GM13977 (cell line): ENCODE data around the gene MYT1.

Experiments
- DNase-seq: peaks from one replicate; pipeline ENCODE4 v3.0.0; 2012; ENCODE audit warnings: low spot score
- in situ Hi-C: fragments of 300-500 bp; cut with MboI; formaldehyde crosslinking; loops from one replicate; pipeline ENCODE4 v1.12.0; 2022; ENCODE audit warnings: low sequenced_read_pairs, low pct_unique_long_range_greater_than_20kb, mixed read lengths, inconsistent platforms; ENCODE audit not compliant: unreplicated experiment
- TF ChIP-seq, protein P1 (sequence below): IDR thresholded peaks from 2 replicates; pipeline ENCODE4 v1.5.1; 2012; ENCODE audit warnings: mild to moderate bottlenecking, control low read depth; ENCODE audit not compliant: insufficient read depth; ENCODE audit errors: extremely low read depth, missing control alignments

MYT1 gene

DNA sequence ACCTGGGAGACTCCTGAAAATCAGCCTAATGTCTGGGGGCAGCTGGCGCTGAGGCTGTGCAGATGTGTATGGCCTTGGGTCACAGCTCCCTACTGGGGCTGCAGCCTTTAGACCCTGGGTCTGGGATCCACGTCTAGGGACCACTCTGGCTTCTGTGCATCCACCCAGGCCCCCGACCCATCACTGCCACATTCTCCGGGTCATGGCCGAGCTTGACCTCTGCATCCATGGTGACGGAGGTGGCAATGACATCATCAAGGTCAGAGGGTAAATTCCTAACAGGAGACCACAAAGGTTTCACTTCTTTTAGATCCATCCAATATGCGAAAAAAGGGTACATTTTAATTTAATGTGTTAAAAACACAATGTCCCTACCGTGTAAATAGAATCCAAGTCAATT is 76.8 kb downstream of the MYT1 start:
- DNase-seq: no peak
- TF ChIP-seq, protein P1, sequence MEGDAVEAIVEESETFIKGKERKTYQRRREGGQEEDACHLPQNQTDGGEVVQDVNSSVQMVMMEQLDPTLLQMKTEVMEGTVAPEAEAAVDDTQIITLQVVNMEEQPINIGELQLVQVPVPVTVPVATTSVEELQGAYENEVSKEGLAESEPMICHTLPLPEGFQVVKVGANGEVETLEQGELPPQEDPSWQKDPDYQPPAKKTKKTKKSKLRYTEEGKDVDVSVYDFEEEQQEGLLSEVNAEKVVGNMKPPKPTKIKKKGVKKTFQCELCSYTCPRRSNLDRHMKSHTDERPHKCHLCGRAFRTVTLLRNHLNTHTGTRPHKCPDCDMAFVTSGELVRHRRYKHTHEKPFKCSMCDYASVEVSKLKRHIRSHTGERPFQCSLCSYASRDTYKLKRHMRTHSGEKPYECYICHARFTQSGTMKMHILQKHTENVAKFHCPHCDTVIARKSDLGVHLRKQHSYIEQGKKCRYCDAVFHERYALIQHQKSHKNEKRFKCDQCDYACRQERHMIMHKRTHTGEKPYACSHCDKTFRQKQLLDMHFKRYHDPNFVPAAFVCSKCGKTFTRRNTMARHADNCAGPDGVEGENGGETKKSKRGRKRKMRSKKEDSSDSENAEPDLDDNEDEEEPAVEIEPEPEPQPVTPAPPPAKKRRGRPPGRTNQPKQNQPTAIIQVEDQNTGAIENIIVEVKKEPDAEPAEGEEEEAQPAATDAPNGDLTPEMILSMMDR: no peak
- in situ Hi-C loops: no loop called here

DNA sequence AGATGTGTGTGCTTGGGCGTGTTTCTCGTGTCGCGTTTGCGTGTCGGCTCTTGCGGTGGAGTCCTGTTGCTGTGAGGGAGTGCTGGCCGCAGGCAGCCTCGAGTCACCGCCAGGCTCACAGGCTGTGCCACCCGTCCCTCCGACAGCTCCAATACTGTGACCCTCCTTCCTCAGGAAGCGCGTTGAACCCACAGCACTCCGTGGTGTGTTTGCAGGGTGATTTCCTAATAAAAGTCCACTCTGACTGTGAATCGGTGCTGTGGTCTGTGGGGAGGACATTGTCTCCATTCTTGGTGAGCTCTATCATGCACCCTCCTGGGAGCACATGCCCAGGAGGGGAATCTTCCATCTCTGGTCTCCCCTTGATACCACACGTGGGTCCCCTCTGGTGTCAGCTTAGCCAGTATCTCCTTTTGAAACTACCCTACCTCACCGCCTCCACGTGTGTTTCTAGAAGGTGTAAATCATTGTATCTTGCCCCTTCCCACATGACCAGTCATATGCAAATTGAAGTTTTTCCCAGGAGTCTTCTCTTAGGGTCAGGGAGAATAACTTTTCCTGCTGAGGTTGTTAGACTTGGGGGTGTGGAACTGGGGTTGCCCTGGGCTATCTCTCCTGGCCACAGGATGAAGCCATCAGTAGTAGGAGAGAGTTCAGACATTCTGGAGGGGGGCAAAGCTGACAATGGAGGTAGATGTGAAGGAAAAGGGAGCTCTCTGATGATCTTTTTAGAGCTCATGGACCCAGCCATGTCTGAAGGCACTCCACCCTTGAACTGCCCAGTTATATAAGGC is 77.9 kb downstream of the MYT1 start:
- TF ChIP-seq, protein P1: no peak
- in situ Hi-C loops: no loop called here
- DNase-seq: no peak

DNA sequence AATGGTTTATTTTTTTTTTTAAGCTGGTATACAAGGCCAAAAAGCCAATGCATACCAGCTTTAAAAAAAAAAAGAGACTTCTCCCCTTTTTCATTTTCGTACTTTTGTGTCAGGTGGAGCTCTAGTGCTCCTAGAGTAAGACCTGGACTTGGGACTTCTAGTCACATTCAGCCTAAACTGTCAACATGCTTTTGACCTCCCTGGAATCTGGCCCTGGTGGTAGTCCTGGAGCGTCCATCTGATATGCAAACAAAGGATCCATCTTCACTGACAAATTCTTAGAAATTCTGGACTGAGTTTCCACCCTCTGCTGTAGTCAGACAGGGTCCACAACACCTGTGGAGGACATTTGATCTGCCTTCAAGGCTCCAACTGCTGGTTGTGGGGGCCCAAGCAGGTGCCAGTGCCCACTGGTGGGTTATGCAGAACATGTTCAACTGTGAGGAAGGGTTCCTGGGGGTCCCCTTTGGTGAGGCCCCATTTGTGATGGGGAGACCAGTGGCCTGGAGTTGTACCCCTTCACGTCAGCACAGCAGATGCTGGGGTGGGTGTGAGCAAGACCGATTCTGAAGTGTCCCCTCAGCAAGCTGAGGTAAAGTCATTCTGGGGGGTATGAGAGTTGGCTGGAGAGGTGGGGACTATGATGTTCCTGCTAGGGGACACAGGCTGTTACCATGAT is 78.7 kb downstream of the MYT1 start:
- TF ChIP-seq, protein P1: no peak
- DNase-seq: no peak
- in situ Hi-C loops: no loop called here

- TF ChIP-seq, protein P1: no peak
Measured at GRCh38 chr20:64244281-64244805, 80.1 kb downstream of the MYT1 start.

GRCh38 chr20:64244870-64245603 is 80.8 kb downstream of the MYT1 start:
- TF ChIP-seq, protein P1: no peak
- no peak for DNase-seq
- in situ Hi-C loops: no loop called here

More at GRCh38 chr20:64244281-64244805, 80.1 kb downstream of the MYT1 start:
- no peak for DNase-seq
- in situ Hi-C loops: no loop called here
